C4-2B (cell line): ENCODE data around the gene GMDS.

Experiments
- H3K27ac ChIP-seq: fragments of 450-650 bp; 2 replicates; pipeline ENCODE4 v1.5.1; 2017
- CTCF ChIP-seq: fragments of 450-650 bp; conservative IDR thresholded peaks from 2 replicates; pipeline ENCODE4 v1.5.1; 2017; ENCODE audit warnings: mild to moderate bottlenecking
- ZFX ChIP-seq: fragments of 450-650 bp; IDR thresholded peaks from 2 replicates; pipeline ENCODE4 v1.6.1; 2017

The GMDS gene

DNA sequence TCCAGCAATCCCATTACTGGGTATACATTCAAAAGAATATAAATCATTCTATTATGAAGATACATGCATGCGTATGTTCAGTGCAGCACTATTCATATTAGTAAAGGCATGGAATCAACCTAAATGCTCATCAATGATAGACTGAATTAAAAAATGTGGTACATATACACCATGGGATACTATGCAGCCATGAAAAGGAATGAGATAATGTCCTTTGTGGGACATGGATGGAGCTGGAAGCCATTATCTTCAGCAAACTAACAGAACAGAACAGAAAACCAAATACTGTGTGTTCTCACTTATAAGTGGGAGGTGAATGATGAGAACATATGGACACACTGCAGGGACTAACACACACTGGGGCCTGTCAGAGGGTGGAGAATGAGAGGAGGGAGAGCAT is 261.6 kb downstream of the GMDS start:
- H3K27ac ChIP-seq: no peak overlapping the region
- no peak for TF ChIP-seq ZFX
- TF ChIP-seq CTCF: no peak

DNA sequence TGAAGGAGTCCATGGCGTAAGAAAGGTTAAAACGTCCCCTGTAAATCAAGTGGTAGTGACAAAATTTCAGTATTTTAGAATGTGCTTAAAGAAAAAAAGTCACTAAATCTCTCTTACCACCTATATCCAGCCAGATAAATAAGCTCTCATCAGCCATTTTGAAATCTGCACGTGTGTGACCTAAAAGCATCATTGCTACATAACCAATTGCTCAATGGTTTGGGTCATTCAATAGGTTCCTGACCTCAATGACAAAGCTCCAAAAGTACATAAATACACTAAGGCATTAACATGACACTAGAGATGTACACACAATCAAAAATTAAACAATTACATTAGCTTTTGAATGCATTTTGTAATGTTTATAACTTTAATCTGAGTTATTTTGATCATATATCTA is 272.4 kb downstream of the GMDS start:
- TF ChIP-seq CTCF: no peak
- no peak for TF ChIP-seq ZFX
- no peak overlapping the region for H3K27ac ChIP-seq

DNA sequence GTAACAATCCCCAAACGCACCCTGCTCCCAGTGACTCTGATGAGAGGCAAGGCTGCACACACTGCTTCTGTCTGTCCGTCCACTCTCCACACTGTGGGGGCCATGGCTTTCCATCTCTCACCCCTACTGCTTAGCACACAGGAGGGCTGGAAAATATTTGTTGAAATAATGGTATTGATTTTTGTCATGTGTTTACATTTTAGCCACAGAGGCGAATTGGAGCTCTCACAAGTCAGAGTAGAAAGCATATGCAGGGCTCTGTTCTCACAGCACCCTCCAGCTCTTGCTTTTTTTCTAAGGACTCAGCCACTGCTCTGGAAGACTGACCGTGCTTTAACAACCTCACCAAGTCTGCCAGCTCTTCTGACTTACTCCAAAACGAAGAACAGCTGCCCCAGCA is 273.8 kb downstream of the GMDS start:
- no peak for TF ChIP-seq ZFX
- no peak for TF ChIP-seq CTCF
- H3K27ac ChIP-seq: no peak overlapping the region

GRCh38 chr6:1970151-1970561 is 275.2 kb downstream of the GMDS start:
- no peak for TF ChIP-seq CTCF
- TF ChIP-seq ZFX: no peak
- H3K27ac ChIP-seq: no peak overlapping the region

DNA sequence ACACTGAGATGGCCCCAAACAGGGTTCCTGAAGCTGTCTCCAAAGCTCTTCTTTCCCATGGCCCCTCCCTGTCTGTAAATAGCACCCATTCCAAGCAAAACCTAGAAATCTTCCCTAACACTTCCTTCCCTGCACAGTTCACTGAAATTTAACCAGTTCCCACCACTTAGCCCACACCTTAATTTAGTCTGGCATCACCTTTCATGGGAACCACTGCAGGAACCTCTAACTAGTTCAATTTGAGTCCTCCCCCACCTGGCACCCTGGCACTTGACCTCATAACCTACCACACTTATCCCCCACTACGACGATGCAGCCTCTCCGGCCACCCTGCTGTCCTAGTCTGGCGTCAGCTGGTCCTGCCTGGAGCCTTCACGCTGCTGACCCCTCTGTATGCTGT is 278.7 kb downstream of the GMDS start:
- TF ChIP-seq CTCF (no peak), ZFX (no peak)

GRCh38 chr6:1965596-1966224 is 279.7 kb downstream of the GMDS start:
- no peak overlapping the region for H3K27ac ChIP-seq
- no peak for TF ChIP-seq ZFX

More for the DNA sequence above, 278.7 kb downstream of the GMDS start:
- H3K27ac ChIP-seq: no peak overlapping the region

GRCh38 chr6:1963596-1963995 is 281.8 kb downstream of the GMDS start:
- no peak for TF ChIP-seq CTCF
- no peak for TF ChIP-seq ZFX
- no peak overlapping the region for H3K27ac ChIP-seq

DNA sequence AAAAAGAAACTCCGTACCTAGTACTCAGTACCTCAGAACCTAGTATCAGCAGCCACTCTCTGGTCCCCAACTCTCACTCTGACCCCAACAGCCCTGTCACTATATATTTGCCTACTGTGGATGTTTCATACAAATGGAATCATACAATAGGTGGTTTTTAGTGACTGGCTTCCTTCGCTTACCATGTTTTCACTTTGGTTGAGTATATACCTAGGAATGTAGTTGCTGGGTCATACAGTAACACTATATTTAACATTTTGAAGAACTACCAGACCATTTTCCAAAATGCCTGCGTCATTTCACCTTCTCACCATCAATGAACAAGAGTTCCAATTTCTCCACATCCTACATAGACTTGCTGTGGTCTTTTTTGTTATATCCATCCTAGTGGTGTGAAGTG is 283.2 kb downstream of the GMDS start:
- TF ChIP-seq CTCF: no peak
- no peak for TF ChIP-seq ZFX
- H3K27ac ChIP-seq: no peak overlapping the region
